K562 (cell line): ENCODE results near the gene DPM2. TPM values are rescaled to one million over a fixed set of nuclear protein-coding genes. Genes with fewer than 3 reads are reported as not detected.
A peak's percentile ranks its signal among the peaks of the same experiment; 100 is the strongest.

Experiments used
- ATAC-seq: fragments of 200-7000 bp; cut with Tn5 transposase; 3 replicates; pipeline ENCODE4 v1.9.1; 2020; ENCODE audit warnings: moderate library complexity
- BruUV-seq: library from RNA; stranded (reverse); fragments of 400-500 nt; replicated peaks from 2 replicates; lab custom pipeline; 2021; lab: Mats Ljungman, UMichigan
- CTCF ChIA-PET: fragments of 300-600 bp; formaldehyde crosslinking; extraction: SDS; loops from one replicate; lab custom pipeline; 2021; ENCODE audit warnings: low intra/inter-chr PET ratio; lab: Yijun Ruan, JAX
- POLR2A ChIA-PET: fragments of 300-600, 350-650 bp; sonication (Branson Sonifier 250); formaldehyde crosslinking; extraction: SDS; loops from one replicate; lab custom pipeline; 2021; ENCODE audit warnings: antibody characterized with exemption, inconsistent platforms; lab: Yijun Ruan, JAX
- DNase-seq, 4 experiments: peaks; one replicate each; pipeline versions ENCODE4 v3.0.0 to v3.0.0-alpha.2; 2011 to 2018; ENCODE audit warnings: low spot score in 3 of 4, mixed read lengths in 3 of 4; ENCODE audit errors: extremely low read depth in 1 of 4
- FAIRE-seq: peaks from 2 replicates; lab custom pipeline; 2011; peaks lifted over from hg19 to GRCh38; lab: Jason Lieb, UNC
- H2AFZ ChIP-seq: 2 replicates; pipeline ENCODE4 v1.6.0; 2011; ENCODE audit warnings: low read depth, low read length, control low read depth, inconsistent platforms
- H3K27ac ChIP-seq: fragments of 200-600 bp; 3 replicates; pipeline ENCODE4 v1.8.0; 2011; ENCODE audit warnings: low read depth, mild to moderate bottlenecking, control low read depth, inconsistent platforms, low read length, moderate library complexity, mixed read lengths; ENCODE audit errors: extremely low read depth
- H3K27me3 ChIP-seq, 2 experiments: fragments of 300-600 bp in 1 of 2; 2 replicates in 1 of 2; 3 replicates in 1 of 2; pipeline versions ENCODE4 v1.6.0 to v1.8.0; 2011; ENCODE audit warnings: inconsistent platforms in 2 of 2, low read length in 2 of 2, mild to moderate bottlenecking in 1 of 2, mixed read lengths in 1 of 2, moderate library complexity in 1 of 2; ENCODE audit not compliant: control insufficient read depth in 2 of 2, insufficient read depth in 2 of 2
- H3K36me3 ChIP-seq: fragments of 300-600 bp; 3 replicates; pipeline ENCODE4 v1.8.0; 2011; ENCODE audit warnings: mild to moderate bottlenecking, low read length, inconsistent platforms; ENCODE audit not compliant: control insufficient read depth, insufficient read depth
- H3K4me1 ChIP-seq, 2 experiments: fragments of 200-600 bp in 1 of 2; replicated peaks in 1 of 2; 2 replicates in 1 of 2; 3 replicates in 1 of 2; pipeline versions ENCODE4 v1.5.1 to v1.8.0; 2011; ENCODE audit warnings: inconsistent platforms in 2 of 2, low read length in 2 of 2, mild to moderate bottlenecking in 1 of 2, mixed read lengths in 1 of 2, moderate library complexity in 1 of 2; ENCODE audit not compliant: control insufficient read depth in 2 of 2, insufficient read depth in 2 of 2
- H3K4me2 ChIP-seq: 2 replicates; pipeline ENCODE4 v1.6.1; 2011; ENCODE audit warnings: low read length, control low read depth, inconsistent platforms, mixed read lengths; ENCODE audit not compliant: insufficient read depth
- H3K4me3 ChIP-seq: fragments of 200-600 bp; sonication (generic), shearing (Covaris generic); 2 replicates; pipeline ENCODE4 v1.5.1; 2016; ENCODE audit warnings: control low read depth, inconsistent platforms
- H3K79me2 ChIP-seq: fragments of 200-600 bp; 3 replicates; pipeline ENCODE4 v1.8.0; 2011; ENCODE audit warnings: low read length, inconsistent platforms; ENCODE audit not compliant: control insufficient read depth, insufficient read depth
- H3K9ac ChIP-seq, 2 experiments: 2 replicates each; pipeline versions ENCODE4 v1.6.0 to v1.6.1; 2011; ENCODE audit warnings: low read depth in 2 of 2, low read length in 2 of 2, control low read depth in 1 of 2, inconsistent platforms in 1 of 2, mild to moderate bottlenecking in 1 of 2, mixed read lengths in 1 of 2; ENCODE audit not compliant: insufficient read depth in 1 of 2
- H3K9me1 ChIP-seq: one replicate; pipeline ENCODE4 v1.6.0; 2011; ENCODE audit warnings: inconsistent platforms, mild to moderate bottlenecking, low read length, moderate library complexity; ENCODE audit not compliant: control insufficient read depth, insufficient read depth
- H3K9me3 ChIP-seq: replicated peaks from 2 replicates; pipeline ENCODE4 v1.5.1; 2011; ENCODE audit warnings: low read depth, low read length, inconsistent platforms; ENCODE audit not compliant: control insufficient read depth, insufficient read depth
- H4K20me1 ChIP-seq: replicated peaks from 2 replicates; pipeline ENCODE4 v1.6.1; 2011; ENCODE audit warnings: low read length, inconsistent platforms, mixed read lengths; ENCODE audit not compliant: control insufficient read depth, insufficient read depth
- KAT2B ChIP-seq: IDR thresholded peaks from one replicate; pipeline ENCODE4 v1.6.1; 2012; ENCODE audit warnings: low read depth, mild to moderate bottlenecking, control low read depth, inconsistent platforms, low read length, moderate library complexity
- LARP7 ChIP-seq: fragments of 450-650 bp; IDR thresholded peaks from 2 replicates; pipeline ENCODE4 v1.6.1; 2016
- NFIC ChIP-seq: fragments of 450-650 bp; IDR thresholded peaks from 2 replicates; pipeline ENCODE4 v1.6.1; 2017; ENCODE audit warnings: mild to moderate bottlenecking, inconsistent platforms
- NR2C1 ChIP-seq, 2 experiments: fragments of 450-650 bp; IDR thresholded peaks; 2 replicates each; pipeline ENCODE4 v1.6.1; 2017; ENCODE audit warnings: mild to moderate bottlenecking in 2 of 2, antibody characterized with exemption in 1 of 2, inconsistent platforms in 1 of 2, missing compliant biosample characterization in 1 of 2, missing genetic modification characterization in 1 of 2
- RBM15 ChIP-seq: fragments of 200-400 bp; formaldehyde crosslinking; IDR thresholded peaks from 2 replicates; pipeline ENCODE4 v1.6.1; 2018; ENCODE audit warnings: mild to moderate bottlenecking, low read length, moderate library complexity; ENCODE audit not compliant: insufficient read depth
- TBL1XR1 ChIP-seq, 2 experiments: IDR thresholded peaks; 2 replicates each; pipeline ENCODE4 v1.6.1; 2012; ENCODE audit warnings: improper control_type of control experiment in 2 of 2, low read length in 2 of 2, mild to moderate bottlenecking in 1 of 2
- WGBS: fragments of 100-300 bp; shearing (Covaris generic); methylation state at CpG from one replicate; pipeline ENCODE4 v1.1.6; 2016; ENCODE audit warnings: low coverage, mixed read lengths; ENCODE audit not compliant: insufficient coverage; ENCODE audit errors: missing lambda C conversion rate; 5-methylcytosine and 5-hydroxymethylcytosine counted together
- in situ Hi-C: fragments of 300-500 bp; cut with MboI; formaldehyde crosslinking; loops from 4 replicates; pipeline ENCODE4 v1.15.0; 2018; ENCODE audit warnings: inconsistent platforms, mixed read lengths
- intact Hi-C: fragments of 100-400 bp; cut with micrococcal nuclease; formaldehyde crosslinking; loops from 2 replicates; pipeline ENCODE4 v1.14.2; 2022
- polyA plus RNA-seq, 8 experiments: library from polyadenylated mRNA; depleted of rRNA in 4 of 8; stranded (reverse) in 5 of 8; unstranded in 3 of 8; fragments of >200 nt; fragmentation: Nextera tagmentation in 2 of 8; fragmentation: Illumina TruSeq in 1 of 8; extraction: Ambion mirVana in 2 of 8; extraction: Trizol in 1 of 8; gene quantifications; 2 replicates each; pipeline versions ENCODE4 v1.2.1 to v1.2.3, GENCODE V29; 2011 to 2014; ENCODE audit warnings: inconsistent platforms in 1 of 8, missing spikeins in 1 of 8
- total RNA-seq, 7 experiments: library from RNA; depleted of rRNA in 6 of 7; stranded (reverse); fragments of >200 nt in 6 of 7; fragmentation: Illumina TruSeq in 2 of 7; extraction: Trizol in 2 of 7; gene quantifications; 2 replicates each; pipeline versions ENCODE4 v1.2.1 to v1.2.3, GENCODE V29; 2011 to 2021; ENCODE audit warnings: low replicate concordance in 1 of 7
- TF ChIP-seq, protein P1 (sequence below): conservative IDR thresholded peaks from 2 replicates; pipeline ENCODE4 v1.6.1; 2011; ENCODE audit warnings: low read depth, mild to moderate bottlenecking, low read length; ENCODE audit not compliant: control insufficient read depth
- TF ChIP-seq, protein P2 (sequence below): fragments of 450-650 bp; IDR thresholded peaks from 2 replicates; pipeline ENCODE4 v1.7.1; 2018; ENCODE audit warnings: mild to moderate bottlenecking, low read depth; ENCODE audit not compliant: partially characterized antibody

The DPM2 gene
- total and polyA plus RNA-seq, 9 of the 15 experiments (the other 6 are each of a cell fraction or from before 2014, with no cell fraction given): 43.5 to 126 (median 71.1) TPM

DNA sequence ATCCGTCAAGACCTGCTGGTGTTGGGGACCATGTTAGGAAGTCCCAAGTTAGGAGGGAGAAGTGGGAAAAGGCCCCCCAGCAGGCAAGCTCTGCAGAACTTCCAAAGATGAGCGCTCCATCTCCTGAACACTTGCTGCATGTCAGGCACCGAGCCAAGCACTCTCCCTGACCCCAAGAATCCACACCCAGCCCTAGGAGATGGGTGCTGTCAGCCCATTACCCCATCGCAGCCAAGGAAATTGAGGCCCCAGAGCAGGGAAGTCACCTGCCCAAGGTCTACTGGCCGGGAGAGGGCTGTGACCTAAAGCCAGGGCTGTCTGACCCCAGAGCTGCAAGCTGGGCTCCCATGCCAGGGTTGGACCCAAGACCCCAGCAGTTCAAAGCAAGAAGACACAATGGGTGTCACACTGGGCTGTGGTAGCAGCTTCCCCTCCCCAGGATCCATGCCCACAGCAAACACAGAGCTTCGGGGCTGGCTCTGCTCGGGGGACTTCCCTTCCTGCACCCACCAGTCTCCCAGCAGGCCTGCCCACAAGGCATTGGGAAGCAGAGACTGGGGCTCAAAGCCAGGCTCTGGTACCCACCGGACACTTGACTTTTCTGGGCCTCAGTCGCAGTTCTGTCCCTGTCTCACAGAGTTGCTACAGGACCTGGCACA is 29.6 kb upstream of the DPM2 start (continued):
- no peak for TF ChIP-seq RBM15
- no peak for TF ChIP-seq KAT2B

DNA sequence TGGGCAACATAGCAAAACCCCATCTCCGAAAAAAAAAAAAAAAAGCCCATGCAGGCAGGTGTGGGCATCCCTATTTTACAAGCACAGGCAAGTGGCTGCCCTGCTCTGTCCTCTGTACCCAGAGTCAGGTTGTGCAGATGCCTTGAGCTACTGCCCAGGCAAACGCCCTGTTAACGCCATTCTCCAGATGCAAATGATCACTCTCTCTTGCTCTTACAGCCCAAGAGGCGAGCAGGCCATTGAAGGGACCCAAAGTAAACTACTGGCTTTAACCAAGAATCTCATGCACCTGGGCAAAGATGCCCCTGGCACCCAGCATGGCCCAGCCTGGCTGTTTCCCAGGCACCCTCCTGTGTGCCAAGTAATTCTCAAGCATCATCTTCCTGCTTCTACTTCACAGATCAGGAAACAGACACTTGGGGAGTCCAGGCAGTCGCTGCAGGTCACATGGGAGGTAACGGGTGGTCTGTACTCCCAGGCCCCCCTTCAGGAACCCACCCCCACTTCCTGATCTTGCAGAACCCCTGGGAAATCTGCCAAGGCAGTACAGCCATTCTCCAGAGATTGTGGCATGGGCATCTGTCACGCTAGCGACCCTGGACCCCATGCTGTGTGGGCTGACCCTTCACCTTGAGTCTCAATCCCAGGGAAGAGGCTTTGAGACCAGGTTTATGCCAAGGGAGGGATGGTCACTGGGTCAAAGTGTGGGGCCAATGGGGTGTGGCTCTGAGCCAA is 28.9 kb upstream of the DPM2 start:
- intact Hi-C loops (no loop called here), in situ Hi-C loops (loop anchor here (10.0 kb wide), 1 partner anchor 68 kb away; no protein-coding TSS in a partner anchor)
- Histone ChIP-seq H3K4me3 (no peak overlapping the region), H3K4me2 (no peak overlapping the region), H3K27ac (no peak overlapping the region), H3K36me3 (no peaks in the 10 kb centered on the region), H3K9ac (peak overlapping the region in 1 of 2 experiments; percentile 68; a peak in 1 of 4 replicates), H3K27me3 (no peaks in the 10 kb centered on the region), H3K9me1 (no peaks in the 10 kb centered on the region), H3K9me3 (no peaks in the 10 kb centered on the region), H2AFZ (no peak overlapping the region), H4K20me1 (no peaks in the 10 kb centered on the region), H3K79me2 (peaks cover 64% of the 10 kb centered on the region), H3K4me1 (peaks cover 45 to 85% of the 10 kb centered on the region in 2 experiments)
- ChIA-PET CTCF (no interaction called here), POLR2A (interaction anchor here (0.6 to 3.6 kb wide), 2 partner anchors 8 to 12 kb away, joined by 3 to 18 read pairs; no protein-coding TSS in a partner anchor)
- no TSS peak for BruUV-seq
- ATAC-seq: no peak
- 90% methylated on average over 7 of the region's 8 CpGs for WGBS
- no peak for DNase-seq
- TF ChIP-seq NFIC (peak; percentile 28; the same call in 1 of the 2 replicates), NR2C1 (IDR thresholded peaks at IDR 0.05) (no peak), NR2C1 (tag; IDR thresholded peaks at IDR 0.05) (peak; percentile 18; the same call in 1 of the 2 replicates), LARP7 (no peak), TBL1XR1 (IDR thresholded peaks at IDR 0.05; ENCODE audit: low read length in 2 of 2) (no peak)
- TF ChIP-seq, protein P1, sequence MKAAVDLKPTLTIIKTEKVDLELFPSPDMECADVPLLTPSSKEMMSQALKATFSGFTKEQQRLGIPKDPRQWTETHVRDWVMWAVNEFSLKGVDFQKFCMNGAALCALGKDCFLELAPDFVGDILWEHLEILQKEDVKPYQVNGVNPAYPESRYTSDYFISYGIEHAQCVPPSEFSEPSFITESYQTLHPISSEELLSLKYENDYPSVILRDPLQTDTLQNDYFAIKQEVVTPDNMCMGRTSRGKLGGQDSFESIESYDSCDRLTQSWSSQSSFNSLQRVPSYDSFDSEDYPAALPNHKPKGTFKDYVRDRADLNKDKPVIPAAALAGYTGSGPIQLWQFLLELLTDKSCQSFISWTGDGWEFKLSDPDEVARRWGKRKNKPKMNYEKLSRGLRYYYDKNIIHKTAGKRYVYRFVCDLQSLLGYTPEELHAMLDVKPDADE: no peak
- TF ChIP-seq, protein P2, sequence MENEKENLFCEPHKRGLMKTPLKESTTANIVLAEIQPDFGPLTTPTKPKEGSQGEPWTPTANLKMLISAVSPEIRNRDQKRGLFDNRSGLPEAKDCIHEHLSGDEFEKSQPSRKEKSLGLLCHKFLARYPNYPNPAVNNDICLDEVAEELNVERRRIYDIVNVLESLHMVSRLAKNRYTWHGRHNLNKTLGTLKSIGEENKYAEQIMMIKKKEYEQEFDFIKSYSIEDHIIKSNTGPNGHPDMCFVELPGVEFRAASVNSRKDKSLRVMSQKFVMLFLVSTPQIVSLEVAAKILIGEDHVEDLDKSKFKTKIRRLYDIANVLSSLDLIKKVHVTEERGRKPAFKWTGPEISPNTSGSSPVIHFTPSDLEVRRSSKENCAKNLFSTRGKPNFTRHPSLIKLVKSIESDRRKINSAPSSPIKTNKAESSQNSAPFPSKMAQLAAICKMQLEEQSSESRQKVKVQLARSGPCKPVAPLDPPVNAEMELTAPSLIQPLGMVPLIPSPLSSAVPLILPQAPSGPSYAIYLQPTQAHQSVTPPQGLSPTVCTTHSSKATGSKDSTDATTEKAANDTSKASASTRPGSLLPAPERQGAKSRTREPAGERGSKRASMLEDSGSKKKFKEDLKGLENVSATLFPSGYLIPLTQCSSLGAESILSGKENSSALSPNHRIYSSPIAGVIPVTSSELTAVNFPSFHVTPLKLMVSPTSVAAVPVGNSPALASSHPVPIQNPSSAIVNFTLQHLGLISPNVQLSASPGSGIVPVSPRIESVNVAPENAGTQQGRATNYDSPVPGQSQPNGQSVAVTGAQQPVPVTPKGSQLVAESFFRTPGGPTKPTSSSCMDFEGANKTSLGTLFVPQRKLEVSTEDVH: no peak
- FAIRE-seq: no peak
